ENCODE results near the gene HEPACAM2.

The HEPACAM2 gene

DNA sequence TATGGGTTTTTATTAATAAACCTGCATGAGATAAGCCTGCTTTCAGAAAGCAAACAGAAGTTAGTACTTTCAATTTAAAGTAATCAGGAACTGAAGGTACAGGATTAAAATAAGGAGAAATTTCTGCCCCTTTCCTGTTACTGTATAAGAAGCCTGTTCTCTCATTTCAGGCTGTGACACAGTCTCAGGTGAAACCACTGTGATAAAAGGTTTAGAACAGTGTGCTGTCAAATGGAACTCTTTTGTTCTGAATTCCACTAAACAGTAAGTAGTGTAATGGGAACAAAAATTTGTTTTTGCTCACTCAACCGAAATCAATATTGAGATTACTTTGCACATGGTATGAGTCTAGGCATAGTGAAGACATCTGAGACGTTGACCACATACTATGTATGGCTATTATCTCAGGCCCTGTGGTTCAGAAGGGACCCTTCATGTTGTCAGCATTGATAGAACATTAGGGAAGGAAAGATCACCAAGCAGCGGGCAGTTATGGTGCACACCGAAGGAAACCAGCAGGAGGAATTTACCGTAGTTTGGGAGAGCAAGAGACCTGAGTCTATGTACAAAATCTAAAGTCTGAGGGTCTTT, 14.9 kb downstream of the HEPACAM2 start:
- TF ChIP-seq, protein P1, sequence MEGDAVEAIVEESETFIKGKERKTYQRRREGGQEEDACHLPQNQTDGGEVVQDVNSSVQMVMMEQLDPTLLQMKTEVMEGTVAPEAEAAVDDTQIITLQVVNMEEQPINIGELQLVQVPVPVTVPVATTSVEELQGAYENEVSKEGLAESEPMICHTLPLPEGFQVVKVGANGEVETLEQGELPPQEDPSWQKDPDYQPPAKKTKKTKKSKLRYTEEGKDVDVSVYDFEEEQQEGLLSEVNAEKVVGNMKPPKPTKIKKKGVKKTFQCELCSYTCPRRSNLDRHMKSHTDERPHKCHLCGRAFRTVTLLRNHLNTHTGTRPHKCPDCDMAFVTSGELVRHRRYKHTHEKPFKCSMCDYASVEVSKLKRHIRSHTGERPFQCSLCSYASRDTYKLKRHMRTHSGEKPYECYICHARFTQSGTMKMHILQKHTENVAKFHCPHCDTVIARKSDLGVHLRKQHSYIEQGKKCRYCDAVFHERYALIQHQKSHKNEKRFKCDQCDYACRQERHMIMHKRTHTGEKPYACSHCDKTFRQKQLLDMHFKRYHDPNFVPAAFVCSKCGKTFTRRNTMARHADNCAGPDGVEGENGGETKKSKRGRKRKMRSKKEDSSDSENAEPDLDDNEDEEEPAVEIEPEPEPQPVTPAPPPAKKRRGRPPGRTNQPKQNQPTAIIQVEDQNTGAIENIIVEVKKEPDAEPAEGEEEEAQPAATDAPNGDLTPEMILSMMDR (IDR thresholded peaks at IDR 0.05) = no peak
- Histone ChIP-seq H3K9me3 (ENCODE audit: control insufficient read depth, low read length) (no peaks in the 10 kb centered on the region), H3K4me3 (ENCODE audit: low read depth, low read length) (no peak overlapping the region), H3K36me3 (ENCODE audit: control insufficient read depth, insufficient read depth, low read length) (no peaks in the 10 kb centered on the region), H3K4me1 (no peaks in the 10 kb centered on the region), H3K27me3 (ENCODE audit: control insufficient read depth, insufficient read depth, low read length) (no peaks in the 10 kb centered on the region), H3K27ac (no peak overlapping the region), H3K4me2 (ENCODE audit: low read length) (no peak overlapping the region), H2AFZ (no peak overlapping the region), H3K9ac (no peak overlapping the region), H3K79me2 (no peaks in the 10 kb centered on the region)

- H3K4me2 ChIP-seq (ENCODE audit: low read length) = no peak overlapping the region
- H3K27me3 ChIP-seq (ENCODE audit: control insufficient read depth, insufficient read depth, low read length) = no peaks in the 10 kb centered on the region
- H3K79me2 ChIP-seq = no peaks in the 10 kb centered on the region
- no peaks in the 10 kb centered on the region for H3K36me3 ChIP-seq (ENCODE audit: control insufficient read depth, insufficient read depth, low read length)
- no peaks in the 10 kb centered on the region for H3K4me1 ChIP-seq
- H2AFZ ChIP-seq = no peak overlapping the region
- TF ChIP-seq, protein P1 (IDR thresholded peaks at IDR 0.05) = no peak
- no peak overlapping the region for H3K27ac ChIP-seq
- H3K4me3 ChIP-seq (ENCODE audit: low read depth, low read length) = no peak overlapping the region
- no peaks in the 10 kb centered on the region for H3K9me3 ChIP-seq (ENCODE audit: control insufficient read depth, low read length)
- H3K9ac ChIP-seq = no peak overlapping the region
Observed at GRCh38 chr7:93205046-93205445, 21.2 kb downstream of the HEPACAM2 start.

GRCh38 chr7:93203496-93203895, 22.8 kb downstream of the HEPACAM2 start:
- H3K27ac ChIP-seq = no peak overlapping the region
- no peaks in the 10 kb centered on the region for H3K27me3 ChIP-seq (ENCODE audit: control insufficient read depth, insufficient read depth, low read length)
- no peaks in the 10 kb centered on the region for H3K4me1 ChIP-seq
- H2AFZ ChIP-seq = no peak overlapping the region
- H3K9me3 ChIP-seq (ENCODE audit: control insufficient read depth, low read length) = no peaks in the 10 kb centered on the region
- TF ChIP-seq, protein P1 (IDR thresholded peaks at IDR 0.05) = no peak
- H3K36me3 ChIP-seq (ENCODE audit: control insufficient read depth, insufficient read depth, low read length) = no peaks in the 10 kb centered on the region
- no peaks in the 10 kb centered on the region for H3K79me2 ChIP-seq
- H3K4me3 ChIP-seq (ENCODE audit: low read depth, low read length) = no peak overlapping the region
- H3K4me2 ChIP-seq (ENCODE audit: low read length) = no peak overlapping the region
- no peak overlapping the region for H3K9ac ChIP-seq

GRCh38 chr7:93202594-93203250, 23.5 kb downstream of the HEPACAM2 start:
- H3K4me2 ChIP-seq (ENCODE audit: low read length) = no peak overlapping the region
- TF ChIP-seq, protein P1 (IDR thresholded peaks at IDR 0.05) = no peak
- no peak overlapping the region for H3K4me3 ChIP-seq (ENCODE audit: low read depth, low read length)
- no peaks in the 10 kb centered on the region for H3K27me3 ChIP-seq (ENCODE audit: control insufficient read depth, insufficient read depth, low read length)
- no peaks in the 10 kb centered on the region for H3K79me2 ChIP-seq
- no peaks in the 10 kb centered on the region for H3K9me3 ChIP-seq (ENCODE audit: control insufficient read depth, low read length)
- no peaks in the 10 kb centered on the region for H3K4me1 ChIP-seq
- no peak overlapping the region for H3K9ac ChIP-seq
- H2AFZ ChIP-seq = no peak overlapping the region
- no peaks in the 10 kb centered on the region for H3K36me3 ChIP-seq (ENCODE audit: control insufficient read depth, insufficient read depth, low read length)
- H3K27ac ChIP-seq = no peak overlapping the region

DNA sequence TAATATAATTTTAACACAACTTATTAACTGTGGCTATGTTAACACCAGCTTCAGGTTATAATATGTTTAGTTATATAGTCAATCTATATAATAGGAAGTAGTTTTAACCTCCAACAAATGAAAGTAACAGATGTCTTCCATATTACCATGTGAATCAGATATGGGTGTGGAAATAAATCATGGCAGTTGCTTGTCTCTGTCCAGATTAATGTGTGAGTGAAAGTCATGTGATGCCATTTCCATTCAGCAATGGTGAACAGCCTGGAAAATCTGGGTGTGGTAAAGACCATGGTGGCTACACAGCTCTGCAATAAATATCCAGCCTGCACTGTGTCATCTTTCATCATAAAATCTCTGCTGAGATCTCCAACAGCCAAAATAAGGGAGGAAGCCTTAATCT, 27.8 kb downstream of the HEPACAM2 start:
- no peak overlapping the region for H2AFZ ChIP-seq
- no peak overlapping the region for H3K4me3 ChIP-seq (ENCODE audit: low read depth, low read length)
- H3K9me3 ChIP-seq (ENCODE audit: control insufficient read depth, low read length) = no peaks in the 10 kb centered on the region
- no peak overlapping the region for H3K9ac ChIP-seq
- TF ChIP-seq, protein P1 (IDR thresholded peaks at IDR 0.05) = no peak
- no peaks in the 10 kb centered on the region for H3K4me1 ChIP-seq
- H3K79me2 ChIP-seq = no peaks in the 10 kb centered on the region
- no peak overlapping the region for H3K4me2 ChIP-seq (ENCODE audit: low read length)
- H3K36me3 ChIP-seq (ENCODE audit: control insufficient read depth, insufficient read depth, low read length) = no peaks in the 10 kb centered on the region
- H3K27ac ChIP-seq = no peak overlapping the region
- H3K27me3 ChIP-seq (ENCODE audit: control insufficient read depth, insufficient read depth, low read length) = no peaks in the 10 kb centered on the region

Measured in parathyroid adenoma (tissue), 2 donors.